Activated naive CD8-positive, alpha-beta T cell treated with anti-CD3 and anti-CD28 coated beads, Interleukin-2, amount 50 U/mL, for 24 hours (primary cell): ENCODE results near the gene LMCD1.

Source experiments
- ATAC-seq: fragments of 150-1000 bp; cut with Tn5 transposase; one replicate; pipeline ENCODE4 v1.10.0; 2021
- DNase-seq: peaks from one replicate; pipeline ENCODE4 v3.0.0; 2021
- H3K27ac Mint-ChIP-seq: one replicate; pipeline ENCODE4 v1.8.0; 2021; ENCODE audit warnings: mild to moderate bottlenecking, mixed read lengths
- H3K27me3 Mint-ChIP-seq: one replicate; pipeline ENCODE4 v1.8.0; 2021; ENCODE audit warnings: mixed read lengths
- H3K36me3 Mint-ChIP-seq: one replicate; pipeline ENCODE4 v1.8.0; 2021; ENCODE audit warnings: low read depth, mixed read lengths
- H3K4me1 Mint-ChIP-seq: one replicate; pipeline ENCODE4 v1.8.0; 2021; ENCODE audit warnings: mixed read lengths
- H3K4me3 Mint-ChIP-seq: one replicate; pipeline ENCODE4 v1.8.0; 2021; ENCODE audit warnings: mild to moderate bottlenecking, moderate library complexity, mixed read lengths
- H3K9me3 Mint-ChIP-seq: one replicate; pipeline ENCODE4 v1.8.0; 2021; ENCODE audit warnings: mixed read lengths

Gene LMCD1

GRCh38 chr3:8529738-8530525, 28.3 kb downstream of the LMCD1 start:
- peaks cover 6% of the 10 kb centered on the region for H3K27me3 Mint-ChIP-seq
- H3K27ac Mint-ChIP-seq, result no peak overlapping the region
- H3K4me3 Mint-ChIP-seq, result no peak overlapping the region
- H3K36me3 Mint-ChIP-seq, result no peaks in the 10 kb centered on the region
- H3K9me3 Mint-ChIP-seq, result no peaks in the 10 kb centered on the region
- DNase-seq (no peak), ATAC-seq (no peak)
- H3K4me1 Mint-ChIP-seq, result no peaks in the 10 kb centered on the region

- DNase-seq (no peak), ATAC-seq (no peak)
- H3K27ac Mint-ChIP-seq, result no peak overlapping the region
Measured at GRCh38 chr3:8530581-8530980, 29.0 kb downstream of the LMCD1 start.

GRCh38 chr3:8532251-8532871, 30.7 kb downstream of the LMCD1 start:
- DNase-seq (no peak), ATAC-seq (no peak)
- Mint-ChIP-seq H3K27ac (no peak overlapping the region), H3K27me3 (peaks cover 3% of the 10 kb centered on the region), H3K4me1 (no peaks in the 10 kb centered on the region), H3K9me3 (no peaks in the 10 kb centered on the region), H3K36me3 (no peaks in the 10 kb centered on the region), H3K4me3 (no peak overlapping the region)

More at GRCh38 chr3:8530581-8530980, 29.0 kb downstream of the LMCD1 start:
- Mint-ChIP-seq H3K36me3 (no peaks in the 10 kb centered on the region), H3K4me1 (no peaks in the 10 kb centered on the region), H3K4me3 (no peak overlapping the region), H3K27me3 (peaks cover 3% of the 10 kb centered on the region), H3K9me3 (no peaks in the 10 kb centered on the region)

GRCh38 chr3:8536096-8537056, 34.8 kb downstream of the LMCD1 start:
- Mint-ChIP-seq H3K4me1 (no peaks in the 10 kb centered on the region), H3K36me3 (no peaks in the 10 kb centered on the region), H3K27ac (no peak overlapping the region), H3K4me3 (no peak overlapping the region), H3K27me3 (no peaks in the 10 kb centered on the region), H3K9me3 (no peaks in the 10 kb centered on the region)
- DNase-seq (no peak), ATAC-seq (no peak)

- H3K4me1 Mint-ChIP-seq, result no peaks in the 10 kb centered on the region
- no peak for ATAC-seq
- no peak for DNase-seq
- H3K27ac Mint-ChIP-seq, result no peak overlapping the region
- no peaks in the 10 kb centered on the region for H3K27me3 Mint-ChIP-seq
- H3K36me3 Mint-ChIP-seq, result no peaks in the 10 kb centered on the region
- H3K4me3 Mint-ChIP-seq, result no peak overlapping the region
- H3K9me3 Mint-ChIP-seq, result no peaks in the 10 kb centered on the region
Measured at GRCh38 chr3:8537440-8537839, 35.8 kb downstream of the LMCD1 start.

DNA sequence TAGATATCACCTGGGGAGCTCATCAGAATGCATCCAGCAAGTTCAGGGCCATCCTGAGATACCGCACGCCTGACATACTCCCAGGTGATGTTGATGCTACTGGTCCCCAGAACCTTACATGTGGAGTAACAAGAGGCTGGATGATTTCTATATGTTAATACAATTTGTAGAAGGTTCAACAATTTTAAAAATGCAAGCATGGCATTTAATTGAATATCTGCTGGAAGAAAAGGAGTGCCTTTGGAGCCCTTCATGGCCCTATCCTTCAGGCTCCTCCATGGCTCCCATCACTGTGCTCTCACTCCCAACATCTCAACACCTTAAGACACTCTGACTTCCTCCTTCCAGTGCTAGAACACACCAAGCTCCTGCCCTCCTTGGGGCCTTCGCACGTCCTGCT, 36.6 kb downstream of the LMCD1 start:
- Mint-ChIP-seq H3K27me3 (no peaks in the 10 kb centered on the region), H3K27ac (no peak overlapping the region), H3K36me3 (no peaks in the 10 kb centered on the region), H3K4me1 (no peaks in the 10 kb centered on the region), H3K4me3 (no peak overlapping the region), H3K9me3 (no peaks in the 10 kb centered on the region)
- DNase-seq (no peak), ATAC-seq (no peak)

DNA sequence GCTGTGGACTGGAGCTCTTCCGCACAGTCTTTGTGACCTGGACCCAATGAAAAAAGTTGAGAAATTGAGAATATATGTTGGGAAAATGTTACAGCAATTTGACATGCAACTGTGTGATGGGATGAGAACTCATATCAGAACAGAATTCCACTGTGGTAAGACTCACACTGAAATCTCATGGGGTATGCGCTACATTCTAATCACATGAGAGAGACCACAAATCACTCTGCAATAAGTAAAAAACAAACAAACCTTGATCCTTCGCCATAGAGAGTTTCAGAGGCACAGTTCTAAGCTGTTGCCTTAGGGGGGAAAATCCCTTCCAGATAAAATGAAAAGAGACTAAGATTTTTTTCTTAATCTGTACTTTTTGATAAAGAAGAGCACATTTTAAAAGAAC, 37.3 kb downstream of the LMCD1 start:
- DNase-seq (no peak), ATAC-seq (no peak)
- H3K4me3 Mint-ChIP-seq, result no peak overlapping the region
- no peak overlapping the region for H3K27ac Mint-ChIP-seq
- no peaks in the 10 kb centered on the region for H3K9me3 Mint-ChIP-seq
- H3K36me3 Mint-ChIP-seq, result no peaks in the 10 kb centered on the region
- no peaks in the 10 kb centered on the region for H3K27me3 Mint-ChIP-seq
- no peaks in the 10 kb centered on the region for H3K4me1 Mint-ChIP-seq

DNA sequence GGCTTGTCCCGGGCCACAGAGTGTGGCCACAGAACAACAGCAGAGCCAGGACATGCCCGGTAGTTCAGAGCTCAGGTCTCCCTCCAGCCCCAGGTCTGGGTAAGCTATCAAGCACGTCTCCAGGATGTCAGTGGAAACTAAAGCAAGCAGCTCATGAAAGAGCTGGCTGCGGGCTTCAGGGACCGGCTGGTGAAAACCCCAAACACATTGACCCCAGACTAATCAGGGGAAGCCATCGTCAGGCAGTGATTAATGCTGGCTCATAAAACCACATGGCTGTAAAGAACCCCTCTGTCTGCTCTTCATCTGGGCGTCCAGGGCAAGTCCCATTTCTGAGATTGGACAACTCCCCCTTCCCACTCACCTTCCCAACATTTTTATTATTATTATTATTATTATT, 37.8 kb downstream of the LMCD1 start:
- Mint-ChIP-seq H3K9me3 (no peaks in the 10 kb centered on the region), H3K36me3 (no peaks in the 10 kb centered on the region), H3K27ac (no peak overlapping the region), H3K27me3 (no peaks in the 10 kb centered on the region), H3K4me1 (no peaks in the 10 kb centered on the region), H3K4me3 (no peak overlapping the region)
- DNase-seq (no peak), ATAC-seq (no peak)

DNA sequence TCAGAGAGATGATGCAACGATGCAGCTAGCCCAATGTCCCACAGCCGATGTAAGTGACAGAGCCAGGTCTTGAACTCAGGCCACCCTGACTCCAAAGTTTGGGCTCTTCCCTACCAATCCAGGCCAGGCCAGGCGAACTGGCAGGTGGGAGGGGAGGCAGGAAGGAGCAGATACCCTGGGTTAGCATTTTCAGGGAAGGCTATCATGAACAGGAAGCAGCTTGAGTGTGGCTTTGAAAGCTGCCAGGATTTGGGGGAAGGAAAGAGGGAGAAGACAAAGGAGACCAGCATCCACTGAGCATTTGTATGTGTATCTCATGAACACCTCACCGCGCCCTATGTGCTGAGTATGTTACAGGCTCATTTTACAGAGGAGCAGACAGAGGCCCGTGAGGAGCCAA, 38.8 kb downstream of the LMCD1 start:
- ATAC-seq, result no peak
- no peaks in the 10 kb centered on the region for H3K36me3 Mint-ChIP-seq

DNA sequence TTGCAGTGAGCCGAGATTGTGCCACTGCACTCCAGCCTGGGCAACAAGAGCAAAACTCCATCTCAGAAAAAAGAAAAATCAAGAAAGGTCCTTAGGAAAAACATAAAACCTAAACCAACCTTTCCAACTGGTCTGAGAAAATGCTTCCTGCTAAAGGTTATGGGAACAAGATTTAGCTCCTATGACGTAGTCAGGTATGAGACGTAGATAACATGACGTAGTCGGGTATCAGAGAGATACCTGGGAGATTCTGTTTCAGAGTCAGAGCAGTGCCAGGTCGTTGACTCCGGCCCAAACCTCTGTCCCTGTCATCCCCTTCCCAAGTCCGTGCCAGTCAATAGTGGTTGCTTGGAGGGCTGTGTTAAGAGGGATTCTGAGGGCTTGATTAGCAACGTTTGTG, 39.9 kb downstream of the LMCD1 start:
- no peak for ATAC-seq
- no peaks in the 10 kb centered on the region for H3K27me3 Mint-ChIP-seq
- H3K4me3 Mint-ChIP-seq, result no peak overlapping the region
- no peaks in the 10 kb centered on the region for H3K9me3 Mint-ChIP-seq
- H3K36me3 Mint-ChIP-seq, result no peaks in the 10 kb centered on the region
- no peaks in the 10 kb centered on the region for H3K4me1 Mint-ChIP-seq
- H3K27ac Mint-ChIP-seq, result no peak overlapping the region
- DNase-seq, result no peak

More for the DNA sequence above, 38.8 kb downstream of the LMCD1 start:
- H3K27ac Mint-ChIP-seq, result no peak overlapping the region
- no peak overlapping the region for H3K4me3 Mint-ChIP-seq
- no peaks in the 10 kb centered on the region for H3K27me3 Mint-ChIP-seq
- no peak for DNase-seq
- no peaks in the 10 kb centered on the region for H3K4me1 Mint-ChIP-seq
- H3K9me3 Mint-ChIP-seq, result no peaks in the 10 kb centered on the region

GRCh38 chr3:8542190-8543135, 40.8 kb downstream of the LMCD1 start:
- DNase-seq (no peak), ATAC-seq (no peak)
- Mint-ChIP-seq H3K36me3 (no peaks in the 10 kb centered on the region), H3K4me1 (no peaks in the 10 kb centered on the region), H3K27ac (no peak overlapping the region), H3K4me3 (no peak overlapping the region), H3K27me3 (no peaks in the 10 kb centered on the region), H3K9me3 (no peaks in the 10 kb centered on the region)

DNA sequence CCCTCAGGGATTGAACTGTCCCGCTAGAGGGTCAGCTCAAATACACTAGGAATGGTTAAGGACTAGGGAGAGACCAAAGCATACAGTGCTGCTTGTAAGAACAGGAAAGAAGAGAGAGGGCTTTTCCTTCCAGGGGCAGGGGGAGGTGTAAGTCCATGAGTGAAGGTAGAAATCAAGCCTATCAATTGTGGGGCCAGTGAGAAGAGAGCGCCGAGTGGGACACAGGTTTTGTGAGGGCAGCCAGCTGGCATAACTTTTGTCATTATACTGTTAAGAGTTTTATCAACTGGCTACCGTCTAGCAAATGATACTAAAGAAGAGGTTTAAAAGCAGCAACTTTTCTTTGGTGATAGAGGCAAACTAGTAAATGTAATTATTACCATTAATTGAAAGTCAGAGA, 45.0 kb downstream of the LMCD1 start:
- no peak for DNase-seq
- Mint-ChIP-seq H3K4me1 (no peaks in the 10 kb centered on the region), H3K9me3 (no peaks in the 10 kb centered on the region), H3K4me3 (no peak overlapping the region), H3K27ac (no peak overlapping the region), H3K27me3 (no peaks in the 10 kb centered on the region), H3K36me3 (no peaks in the 10 kb centered on the region)
- no peak for ATAC-seq

DNA sequence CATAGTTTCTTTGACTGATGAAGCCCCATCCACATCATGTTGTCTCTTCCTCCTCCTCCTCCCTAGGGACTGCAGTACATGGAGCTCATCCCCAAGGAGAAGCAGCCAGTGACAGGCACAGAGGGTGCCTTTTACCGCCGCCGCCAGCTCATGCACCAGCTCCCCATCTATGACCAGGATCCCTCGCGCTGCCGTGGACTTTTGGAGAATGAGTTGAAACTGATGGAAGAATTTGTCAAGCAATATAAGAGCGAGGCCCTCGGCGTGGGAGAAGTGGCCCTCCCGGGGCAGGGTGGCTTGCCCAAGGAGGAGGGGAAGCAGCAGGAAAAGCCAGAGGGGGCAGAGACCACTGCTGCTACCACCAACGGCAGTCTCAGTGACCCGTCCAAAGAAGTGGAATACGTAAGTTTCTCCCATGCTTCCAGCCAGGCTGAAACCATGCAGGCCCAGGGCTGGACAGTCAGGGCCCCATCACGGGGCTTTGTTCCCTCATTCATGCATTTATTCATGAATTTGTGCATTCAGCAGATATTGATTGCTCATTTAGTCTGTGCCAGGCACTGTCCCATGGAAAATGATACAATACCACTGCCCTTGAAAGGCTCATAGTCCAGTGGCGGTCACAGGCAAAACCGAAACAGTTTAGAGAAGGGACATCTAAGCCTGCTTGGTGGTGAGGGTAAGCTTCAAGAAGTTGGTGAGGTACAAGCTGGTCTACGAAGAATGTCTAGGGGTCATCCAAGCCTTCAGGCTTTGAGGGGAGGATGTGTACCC, 47.1 kb downstream of the LMCD1 start:
- no peak overlapping the region for H3K4me3 Mint-ChIP-seq

More for the DNA sequence above, 47.1 kb downstream of the LMCD1 start:
- no peak for DNase-seq
- ATAC-seq, result no peak
- H3K27me3 Mint-ChIP-seq, result no peaks in the 10 kb centered on the region
- no peaks in the 10 kb centered on the region for H3K4me1 Mint-ChIP-seq
- no peaks in the 10 kb centered on the region for H3K9me3 Mint-ChIP-seq
- H3K36me3 Mint-ChIP-seq, result no peaks in the 10 kb centered on the region
- no peak overlapping the region for H3K27ac Mint-ChIP-seq
